ENCODE data around the gene SMYD1. TPM values are rescaled to one million over a fixed set of nuclear protein-coding genes. Genes with fewer than 3 reads are reported as not detected.

Gene SMYD1
- total and polyA plus RNA-seq, 10 of the 15 experiments (the other 5 are each of a cell fraction or from before 2014, with no cell fraction given) = 0.09 TPM; not detected in 9

GRCh38 chr2:88088999-88089398 lies 21.4 kb downstream of the SMYD1 start (continued):
- no peak for TF ChIP-seq ATF3 (IDR thresholded peaks at IDR 0.05; ENCODE audit: borderline replicate concordance, extremely low read depth, low read depth, low read length)
- no peak for TF ChIP-seq FOXK2 (IDR thresholded peaks at IDR 0.05)
- TF ChIP-seq EGR1 (IDR thresholded peaks at IDR 0.05; ENCODE audit: borderline replicate concordance in 1 of 2, low read depth in 2 of 2, low read length in 2 of 2) = no peak
- TF ChIP-seq SMARCA5 (IDR thresholded peaks at IDR 0.05) = no peak
- TF ChIP-seq YBX1 (IDR thresholded peaks at IDR 0.05) = no peak
- no peak for TF ChIP-seq BCLAF1 (IDR thresholded peaks at IDR 0.05)
- no peak for TF ChIP-seq EZH2 (IDR thresholded peaks at IDR 0.05; ENCODE audit: borderline replicate concordance, control insufficient read depth, low read depth, low read length)
- no peak for TF ChIP-seq NR2C2 (IDR thresholded peaks at IDR 0.05; ENCODE audit: borderline replicate concordance, control insufficient read depth, insufficient read length, low read depth)
- TF ChIP-seq GATAD2B (conservative IDR thresholded peaks at IDR 0.05; ENCODE audit: low read depth) = no peak
- TF ChIP-seq TAF1 (IDR thresholded peaks at IDR 0.05; ENCODE audit: borderline replicate concordance, low read depth, low read length) = no peak

All from GM12878 (cell line).